Measurements from ENCODE around the gene CD300H. TPM values are rescaled to one million over a fixed set of nuclear protein-coding genes. Genes with fewer than 3 reads are reported as not detected.

Gene CD300H
- total RNA-seq: not detected

DNA sequence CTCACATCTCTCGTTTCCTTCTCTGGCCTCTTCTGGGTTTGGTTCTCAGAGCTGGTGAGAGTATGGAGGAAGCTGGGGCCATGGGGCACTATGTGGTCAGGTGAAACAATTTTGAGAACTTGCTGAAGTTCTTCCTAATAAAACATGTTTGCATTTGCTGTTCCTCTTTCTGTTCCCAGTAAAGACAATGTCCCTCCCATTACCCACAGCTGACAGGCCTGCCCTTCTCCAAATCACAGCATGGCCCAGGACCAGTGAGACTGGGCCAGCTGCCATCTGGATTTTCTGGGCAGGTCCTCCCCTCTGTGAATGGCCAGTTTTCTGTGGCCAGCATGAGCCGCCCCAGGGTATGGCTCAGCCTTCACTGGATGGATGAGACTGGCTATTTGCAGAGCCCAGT, at the start of gene CD300H:
Gene CD300H (minus strand): TSS at position 113 of the 400 bp plus-strand sequence.
- no peak for ATAC-seq

DNA sequence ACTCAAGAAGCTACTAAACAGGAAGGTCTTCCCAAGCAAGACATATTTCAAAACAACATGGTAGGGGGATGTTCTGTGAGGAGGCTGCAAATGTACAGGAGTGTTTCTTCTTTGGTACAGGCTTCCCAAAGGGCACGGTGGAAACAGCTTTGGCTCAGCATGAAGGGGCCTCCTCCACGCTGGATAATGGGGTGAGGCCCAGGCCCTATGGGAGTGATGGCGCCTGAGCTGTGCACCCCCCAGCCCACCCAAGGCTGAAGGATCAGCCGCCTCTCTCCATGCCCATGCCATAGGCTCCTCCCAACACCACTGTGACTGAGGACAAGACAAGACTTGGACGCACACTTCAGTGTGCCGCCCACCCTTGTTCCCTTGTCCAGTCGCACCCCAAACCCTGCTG, 49.4 kb upstream of the CD300H start:
- ATAC-seq: no peak

DNA sequence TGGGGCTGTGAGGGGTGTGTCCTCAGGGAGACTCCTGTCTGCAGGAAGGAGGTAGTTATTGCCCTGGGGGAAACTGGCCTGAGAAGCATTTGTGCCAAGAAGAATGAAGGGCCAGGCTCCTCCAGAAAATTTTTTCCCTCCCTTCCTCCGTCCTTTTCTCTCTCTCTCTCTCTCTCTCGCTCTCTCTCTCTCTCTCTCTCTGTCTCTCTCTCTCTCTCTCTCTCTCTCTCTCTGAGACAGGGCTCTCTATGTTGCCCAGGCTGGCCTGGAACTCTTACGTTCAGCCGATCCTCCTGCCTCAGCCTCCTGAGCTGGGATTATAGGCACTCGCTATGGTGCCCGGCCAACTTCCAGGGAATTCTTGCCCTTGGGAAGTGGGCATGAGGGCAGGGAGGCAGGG, 44.7 kb upstream of the CD300H start:
- ATAC-seq: no peak

DNA sequence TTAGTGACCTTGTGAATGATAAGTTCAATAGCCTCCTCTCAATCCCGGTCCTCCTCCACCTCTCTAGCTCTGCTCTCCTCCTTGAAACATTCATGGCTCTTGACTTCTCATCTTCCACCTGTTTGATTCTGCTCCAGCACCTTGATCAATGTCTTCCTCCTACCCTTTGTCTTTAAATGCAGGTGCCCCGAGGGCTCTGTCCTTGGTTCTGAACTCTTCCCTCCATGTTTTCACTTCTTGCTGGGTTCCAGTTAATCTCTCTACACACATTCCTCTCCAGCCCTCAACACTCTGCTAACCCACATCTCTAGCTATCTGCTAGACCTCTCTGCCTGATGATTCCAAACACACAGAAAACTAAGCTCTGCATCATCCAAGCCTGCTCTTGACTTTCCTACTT, 42.8 kb upstream of the CD300H start:
- ATAC-seq: no peak

DNA sequence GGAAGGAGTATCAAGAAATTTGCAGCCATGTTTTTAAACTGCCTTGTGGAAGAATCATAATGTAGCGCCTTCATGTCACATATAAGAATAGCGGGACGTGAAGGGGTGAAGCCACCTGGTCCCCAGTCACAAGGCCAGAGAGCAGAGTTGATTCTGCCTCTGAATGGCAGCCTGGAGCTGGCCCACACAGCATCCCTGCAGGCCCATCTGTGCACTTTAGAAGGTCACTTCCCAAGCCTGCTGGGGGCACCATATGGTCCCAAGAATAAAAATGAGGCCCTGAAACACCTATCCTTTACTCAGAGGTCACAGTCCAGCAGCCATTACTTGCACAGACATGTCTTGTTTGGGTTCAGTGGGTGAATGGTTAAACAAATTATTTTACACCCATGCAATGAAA, 41.2 kb upstream of the CD300H start:
- no peak for ATAC-seq

DNA sequence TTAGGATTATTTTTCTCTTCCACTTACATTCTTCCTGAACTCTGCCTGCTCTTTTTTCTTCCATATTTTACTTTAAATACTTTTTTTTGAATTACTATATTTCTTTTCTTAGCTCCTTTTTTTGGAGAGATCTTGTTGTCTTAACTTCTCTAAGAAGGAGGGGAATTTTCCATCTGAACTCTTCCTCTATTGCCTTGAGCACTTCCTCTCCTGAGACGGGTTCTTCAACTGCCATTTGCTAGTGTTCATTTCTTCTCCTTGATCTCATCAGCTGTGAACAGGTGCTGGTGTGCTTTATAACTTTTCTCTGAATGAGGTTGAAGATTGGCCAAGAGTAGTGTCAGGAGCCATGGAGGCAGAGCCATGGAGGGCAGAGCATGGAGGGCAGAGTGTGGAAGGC, 39.9 kb upstream of the CD300H start:
- no peak for ATAC-seq

DNA sequence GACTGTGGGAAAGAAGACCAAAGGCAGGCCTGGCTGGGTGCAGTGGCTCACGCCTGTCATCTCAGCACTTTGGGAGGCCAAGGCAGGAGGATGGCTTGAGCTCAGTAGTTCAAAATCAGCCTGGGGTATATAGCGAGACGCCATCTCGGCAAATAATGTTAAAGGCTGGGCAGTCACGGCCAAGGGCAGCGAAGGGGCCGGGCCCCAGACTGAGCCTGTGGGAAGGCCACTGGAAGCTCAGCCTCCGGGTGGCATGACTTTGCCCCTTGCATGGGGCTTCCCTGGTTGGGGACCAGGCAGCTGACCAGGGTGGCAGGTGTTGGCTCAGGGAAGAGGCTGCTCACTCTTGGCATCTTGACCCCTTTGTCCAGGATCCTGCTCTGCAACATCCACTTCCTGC, 38.7 kb upstream of the CD300H start:
- ATAC-seq: no peak

DNA sequence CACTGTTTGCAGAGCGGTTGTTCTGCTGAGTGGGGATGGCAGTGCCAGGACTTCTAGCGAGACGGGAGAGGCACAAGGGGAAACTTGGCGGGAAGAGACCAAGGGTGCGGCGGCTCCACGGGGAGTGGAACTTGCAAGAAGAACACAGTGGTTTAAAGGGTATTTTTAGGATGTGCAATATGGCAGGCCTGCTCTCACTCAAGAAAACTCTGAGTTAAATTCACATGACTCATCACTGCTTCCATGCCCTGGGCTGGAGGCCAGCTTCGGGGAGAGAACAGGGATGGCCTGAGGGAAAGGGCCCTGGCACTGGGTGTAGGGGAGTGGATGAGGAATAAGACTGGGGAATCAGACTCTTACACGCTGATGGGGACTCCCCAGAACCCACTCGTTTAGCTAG, 38.1 kb upstream of the CD300H start:
- ATAC-seq: peak; percentile 81

DNA sequence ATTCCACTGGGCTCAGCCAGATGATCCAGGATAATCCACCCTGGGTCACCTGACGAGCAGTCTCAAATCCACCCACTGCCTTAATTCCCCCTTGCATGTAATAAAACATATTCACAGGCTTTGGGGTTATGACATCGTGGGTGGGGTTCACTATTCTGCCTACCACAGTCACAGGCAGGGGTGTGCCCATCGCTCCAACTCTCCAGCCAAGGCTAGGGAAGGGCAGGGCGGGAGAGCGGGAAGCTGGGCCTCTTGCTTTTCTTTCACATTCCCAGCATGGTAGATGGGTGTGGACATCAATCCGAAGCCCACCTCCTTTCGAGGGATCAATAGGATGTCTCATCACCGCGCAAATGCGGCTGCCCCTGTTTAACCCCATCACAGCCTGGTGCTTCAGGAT, 37.5 kb upstream of the CD300H start:
- ATAC-seq: peak; percentile 91

DNA sequence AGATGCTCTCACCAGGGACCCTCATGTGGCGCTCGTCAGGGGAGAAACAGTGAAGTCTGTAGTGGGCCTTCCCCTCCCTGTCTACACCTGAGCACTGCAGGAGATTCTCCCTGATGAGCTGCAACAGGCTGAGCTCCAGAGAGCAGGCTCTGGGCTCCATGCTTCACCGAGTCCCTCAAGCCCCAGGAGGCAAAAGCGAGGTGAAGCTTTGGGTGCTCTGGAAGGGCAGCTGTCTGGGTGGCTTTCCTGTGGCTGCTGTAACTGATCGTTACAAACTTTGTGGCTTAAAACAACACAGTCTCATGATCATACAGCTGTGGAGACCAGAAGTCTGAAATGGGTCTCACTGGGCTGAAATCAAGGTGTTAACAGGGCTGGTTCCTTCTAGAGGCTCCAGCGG, 36.9 kb upstream of the CD300H start:
- no peak for ATAC-seq

DNA sequence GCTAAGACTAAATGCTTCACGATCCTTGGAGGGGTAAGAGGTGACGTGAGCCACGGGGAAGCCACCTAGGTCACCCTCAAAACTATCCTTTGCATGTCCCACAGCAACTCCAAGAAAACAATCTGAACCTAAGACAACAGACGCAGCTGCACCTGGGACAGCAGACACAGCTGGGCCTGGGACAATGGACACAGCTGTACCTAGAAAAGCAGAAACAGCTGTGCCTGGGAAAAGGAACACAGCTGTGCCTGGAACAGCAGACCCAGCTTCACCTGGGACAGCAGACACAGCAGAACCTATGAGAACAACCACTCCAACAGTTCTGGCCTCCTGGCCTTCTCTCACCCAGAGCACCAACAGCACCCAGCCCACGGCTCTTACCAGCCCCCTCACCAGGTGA, 36.4 kb upstream of the CD300H start:
- ATAC-seq: no peak

DNA sequence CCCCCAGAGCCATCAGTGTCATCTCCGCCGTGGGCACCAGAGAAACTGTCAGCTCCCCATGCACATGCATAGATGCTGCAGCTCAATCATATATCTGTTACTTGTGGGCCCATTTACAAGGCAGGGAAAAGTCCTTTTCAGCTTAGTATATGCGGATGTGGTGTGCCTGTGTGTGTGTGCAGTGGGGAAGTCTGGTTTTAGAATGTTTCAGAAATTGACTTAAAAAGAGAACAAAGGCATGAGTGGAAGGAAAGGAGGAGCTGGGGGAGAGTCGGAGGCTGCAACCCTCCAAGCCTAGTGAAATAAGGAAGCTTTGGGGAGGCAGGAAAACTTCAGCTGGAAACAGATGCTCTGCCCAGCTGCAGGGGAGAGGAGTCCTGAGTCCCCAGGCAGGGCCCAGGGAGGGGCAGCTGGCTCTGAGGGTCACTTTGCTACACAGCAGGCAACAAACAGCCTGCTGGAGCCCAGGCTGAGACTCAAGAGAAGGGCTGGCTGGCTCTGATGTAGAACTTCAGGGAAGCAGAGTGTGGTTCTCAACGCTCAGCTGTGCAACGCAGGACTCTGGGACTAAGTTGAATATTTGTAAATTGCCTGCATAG, 35.8 kb upstream of the CD300H start:
- no peak for ATAC-seq

DNA sequence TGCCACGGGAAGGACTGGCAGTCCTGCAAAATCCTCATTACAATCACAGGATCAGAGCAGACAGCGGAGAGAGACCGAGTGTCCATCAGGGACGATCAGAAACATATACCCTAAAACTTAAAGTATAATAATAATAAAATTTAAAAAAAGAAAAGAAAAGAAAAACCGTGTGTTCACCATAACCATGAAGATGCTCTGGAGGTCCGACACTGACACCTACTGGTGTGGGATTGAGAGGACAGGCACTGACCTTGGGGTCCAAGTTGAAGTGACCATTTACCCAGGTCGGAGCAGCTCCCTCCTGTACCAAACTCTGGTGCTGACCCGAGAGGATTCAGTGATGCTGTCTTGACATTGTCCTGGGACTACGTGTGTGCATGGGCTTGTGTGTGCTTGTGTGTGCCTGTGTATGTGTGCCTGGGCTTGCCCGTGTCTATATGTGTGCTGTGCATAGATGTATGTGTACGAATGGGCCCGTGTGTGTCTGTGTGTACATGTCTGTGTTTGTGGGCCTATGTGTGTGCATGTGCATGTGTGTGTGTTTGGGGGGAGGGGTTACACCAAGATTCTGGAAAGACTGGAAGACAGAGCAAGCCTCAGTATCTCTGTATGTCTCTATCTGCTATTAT, 34.7 kb upstream of the CD300H start:
- ATAC-seq: peak; percentile 15

DNA sequence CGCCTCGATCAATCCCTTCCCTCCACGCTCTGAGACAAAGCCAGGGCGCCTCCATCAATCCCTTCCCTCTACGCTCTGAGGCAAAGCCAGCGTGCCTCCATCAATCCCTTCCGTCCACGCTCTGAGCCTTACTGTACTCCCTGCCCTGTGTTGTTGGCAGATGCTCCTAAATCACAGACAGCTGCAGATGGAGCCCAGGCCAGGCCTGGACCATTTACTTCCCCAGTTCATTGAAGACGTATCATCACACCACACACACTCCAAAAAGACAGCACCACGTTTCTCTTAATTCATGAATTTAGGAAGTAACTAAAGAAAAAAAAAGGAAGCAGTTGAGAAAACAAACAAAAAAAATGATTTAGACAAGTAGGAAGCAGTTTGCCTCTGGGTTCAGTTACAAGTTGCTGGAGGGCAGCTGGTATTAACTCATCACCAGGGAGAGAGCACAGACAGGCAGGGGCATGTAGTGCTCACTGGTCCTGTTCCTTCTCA, 32.2 kb upstream of the CD300H start:
- no peak for ATAC-seq

DNA sequence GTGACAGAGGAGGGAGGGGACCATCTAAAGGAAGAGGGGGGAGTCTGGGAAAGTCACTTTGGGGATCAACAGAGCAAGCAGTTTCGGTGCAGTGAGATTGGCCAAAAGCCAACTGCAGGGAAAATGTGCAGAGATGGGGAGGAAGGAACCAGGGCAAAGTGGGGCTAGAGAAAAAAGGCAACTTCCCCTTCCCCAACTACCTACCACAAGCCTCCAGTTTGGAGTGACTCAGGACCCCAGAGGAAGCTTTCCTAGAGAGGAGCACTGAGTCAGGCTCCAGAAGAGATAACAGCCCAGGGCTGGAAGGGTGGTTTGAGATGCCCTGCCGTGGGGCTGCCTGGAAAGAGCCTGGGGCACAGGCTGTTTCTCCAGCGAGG, 31.7 kb upstream of the CD300H start:
- ATAC-seq: no peak

DNA sequence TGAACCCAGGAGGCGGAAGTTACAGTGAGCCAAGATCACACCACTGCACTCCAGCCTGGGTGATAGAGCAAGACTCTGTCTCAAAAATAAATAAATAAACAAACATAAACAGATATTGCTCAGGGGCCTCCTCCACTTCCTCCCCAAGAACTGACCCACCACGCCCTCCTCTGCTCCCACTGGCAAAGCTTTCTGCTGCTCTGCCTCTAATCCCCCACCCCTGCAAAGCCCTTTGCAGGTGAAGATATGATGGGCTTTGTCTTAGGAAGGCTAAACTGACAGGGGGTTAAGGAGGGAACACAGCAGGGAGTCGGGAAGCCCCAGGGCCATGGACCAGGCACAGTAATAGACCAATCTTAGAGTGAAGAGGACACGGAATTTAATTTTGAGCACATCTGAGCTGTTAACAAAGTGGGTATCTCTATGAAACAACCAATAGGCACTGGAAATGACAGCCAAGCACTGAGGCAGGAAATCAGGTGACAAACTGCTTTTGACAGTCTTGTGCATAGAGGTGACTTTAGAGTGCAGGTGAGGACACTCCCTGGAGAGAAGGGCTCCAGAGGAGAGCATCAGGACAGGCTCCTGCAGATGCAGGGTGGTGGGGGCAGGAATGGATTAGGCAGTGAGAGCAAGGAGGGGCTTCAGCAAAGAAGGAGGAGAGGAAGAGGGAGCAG, 31.2 kb upstream of the CD300H start:
- no peak for ATAC-seq

DNA sequence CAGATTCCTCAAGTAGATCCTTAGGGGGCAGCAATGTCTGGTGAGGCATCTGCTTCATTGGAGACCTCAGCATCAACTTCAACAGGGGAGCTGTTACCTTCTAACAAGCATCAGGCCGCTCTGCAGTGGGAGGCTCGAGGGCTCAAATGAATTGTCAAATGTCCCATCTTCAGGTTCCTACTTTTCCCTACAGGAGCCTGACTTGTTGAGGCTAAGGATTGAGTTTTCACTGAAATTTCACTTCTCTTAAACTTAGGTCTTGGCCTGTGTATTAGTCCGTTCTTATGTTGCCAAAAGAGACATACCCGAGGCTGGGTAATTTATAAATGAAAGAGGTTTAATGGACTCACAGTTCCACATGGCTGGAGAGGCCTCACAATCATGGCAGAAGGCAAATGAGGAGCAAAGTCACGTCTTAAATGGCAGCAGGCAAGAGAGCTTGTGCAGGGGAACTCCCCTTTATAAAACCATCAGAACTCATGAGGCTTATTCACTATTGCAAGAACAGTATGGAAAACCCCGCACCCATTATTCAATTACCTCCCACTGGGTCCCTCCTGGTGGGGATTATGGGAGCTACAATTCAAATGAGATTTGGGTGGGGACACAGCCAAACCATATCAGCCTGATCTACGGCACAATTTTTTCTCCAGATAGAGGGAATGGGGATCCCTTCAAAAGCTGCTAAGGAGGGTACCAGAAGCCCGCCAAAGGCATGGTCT, 29.9 kb upstream of the CD300H start:
- ATAC-seq: no peak

DNA sequence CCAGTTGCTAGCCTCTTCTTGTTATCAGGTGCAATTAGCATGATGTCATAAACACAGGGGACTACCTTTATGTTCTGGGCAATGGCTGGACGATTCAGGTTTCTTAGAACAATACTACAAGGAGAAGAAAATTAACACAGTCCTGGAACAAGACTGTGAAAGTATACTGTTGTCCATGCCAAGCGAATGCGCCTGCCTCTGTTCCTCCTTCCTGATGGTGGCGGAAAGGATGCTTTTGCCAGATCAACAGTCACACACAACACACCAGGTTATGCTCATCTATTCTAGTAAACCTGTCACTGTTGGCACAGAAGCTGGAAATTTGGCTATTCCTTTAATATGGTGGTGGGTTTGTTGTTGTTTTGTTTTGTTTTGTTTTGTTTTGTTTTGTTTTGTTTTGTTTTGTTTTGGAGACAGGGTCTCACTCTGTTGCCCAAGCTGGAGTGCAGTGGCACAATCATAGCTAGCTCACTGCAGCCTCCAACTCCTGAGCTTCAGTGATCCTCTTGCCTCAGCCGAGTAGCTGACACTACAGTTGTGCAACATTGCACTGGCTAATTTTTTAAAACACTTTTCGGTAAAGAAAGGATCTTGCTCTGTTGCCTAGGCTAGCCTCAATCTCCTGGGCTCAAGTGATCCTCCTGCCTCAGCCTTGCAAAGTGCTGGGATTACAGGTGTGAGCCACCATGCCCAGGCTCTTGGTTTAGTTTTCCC, 27.9 kb upstream of the CD300H start:
- ATAC-seq: no peak

DNA sequence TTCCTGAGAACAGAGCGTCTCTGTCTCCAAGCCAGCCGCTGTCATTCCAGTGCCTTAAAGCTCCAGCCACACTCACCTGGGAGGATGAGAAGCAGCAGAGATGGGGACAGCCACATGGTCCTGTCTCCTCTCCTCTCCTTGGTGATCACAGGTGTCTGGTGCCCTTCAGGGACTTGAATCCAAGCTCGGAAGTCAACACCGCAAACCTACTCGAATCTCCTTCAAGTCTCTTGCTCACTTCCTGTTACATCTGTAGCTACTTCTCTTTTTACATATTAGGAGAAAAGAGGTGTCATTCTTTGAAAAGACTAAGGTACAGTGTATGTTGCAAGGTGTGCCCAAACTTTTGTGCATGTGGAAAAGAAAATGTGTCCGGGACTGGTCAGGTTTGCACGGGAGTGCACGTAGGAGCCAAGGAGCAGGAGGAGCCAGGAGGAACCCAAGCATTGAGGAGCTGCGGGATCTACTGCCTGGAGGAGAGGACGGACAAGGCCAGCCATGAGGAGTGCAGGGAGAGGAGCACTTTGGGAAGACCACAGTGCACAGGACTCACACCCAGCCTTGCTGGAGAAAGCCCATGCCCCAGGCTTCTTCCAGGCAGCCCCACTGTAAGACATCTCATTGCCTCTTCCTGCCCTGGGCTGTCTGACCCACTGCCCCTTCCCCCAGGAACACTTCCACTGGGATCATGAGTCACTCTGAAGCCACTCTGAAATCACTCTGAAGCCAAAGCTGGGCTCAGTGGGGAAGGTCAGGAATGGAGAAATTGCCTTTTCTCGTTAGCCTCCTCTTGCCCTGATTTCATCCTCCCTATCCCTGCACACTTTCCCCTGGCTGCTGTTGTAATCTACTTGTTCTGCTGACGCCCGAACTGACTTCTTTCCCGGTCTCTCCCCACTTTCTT, 25.0 kb upstream of the CD300H start, which contains the start of gene CD300LD:
Gene CD300LD (minus strand): TSS at position 197 of the 904 bp plus-strand sequence. CDS start 81 bp downstream, at position 116.
- ATAC-seq: no peak

DNA sequence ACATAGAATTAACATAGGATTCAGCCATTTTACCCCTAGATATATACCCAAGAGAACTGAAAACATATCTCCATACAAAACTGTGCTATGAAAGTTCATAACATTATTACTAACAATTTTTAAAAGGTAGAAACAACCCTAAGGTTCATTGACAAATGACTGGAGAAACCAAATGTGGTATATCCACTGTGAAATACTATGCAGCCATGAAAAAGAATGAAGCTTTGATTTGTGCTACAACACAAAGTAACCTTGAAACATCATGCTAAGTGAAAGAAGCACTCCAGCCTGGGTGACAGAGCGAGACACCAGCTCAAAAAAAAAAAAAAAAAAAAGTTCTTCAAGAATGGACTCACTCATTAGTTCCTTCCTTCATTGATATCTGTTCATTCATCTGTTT, 24.2 kb upstream of the CD300H start:
- no peak for ATAC-seq

DNA sequence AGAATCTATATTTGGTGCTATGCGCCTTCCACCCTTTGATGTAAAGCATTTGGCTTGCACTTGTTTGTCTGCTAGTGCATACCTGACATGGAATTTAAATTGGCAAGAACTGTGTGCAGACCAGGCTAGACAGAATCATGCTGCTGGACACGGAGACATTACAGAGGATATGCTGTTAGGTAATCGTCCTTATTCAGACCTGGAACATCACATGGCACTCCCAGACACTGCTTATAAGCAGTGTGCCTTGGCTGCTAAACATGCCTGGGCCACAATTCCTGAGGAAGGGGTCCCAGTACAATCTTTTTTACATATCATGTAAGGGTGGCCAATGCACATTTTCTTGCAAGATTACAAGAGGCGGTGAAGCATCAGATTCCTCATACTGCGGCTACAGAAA, 18.4 kb upstream of the CD300H start:
- ATAC-seq: no peak
